H9 (cell line): Measurements from ENCODE around the gene MGMT. TPM values are rescaled to one million over a fixed set of nuclear protein-coding genes. Genes with fewer than 3 reads are reported as not detected.

ENCODE experiments used
- DNase-seq: peaks from one replicate; pipeline ENCODE4 v3.0.0-alpha.2; 2017
- H2AFZ ChIP-seq: one replicate; pipeline ENCODE4 v1.6.1; 2013; ENCODE audit warnings: mild to moderate bottlenecking, low read length, control low read depth, moderate library complexity
- H2AK5ac ChIP-seq: 2 replicates; pipeline ENCODE4 v1.6.1; 2013; ENCODE audit warnings: low read length, control low read depth, mixed read lengths; ENCODE audit not compliant: insufficient read length
- H2BK120ac ChIP-seq: one replicate; pipeline ENCODE4 v1.6.1; 2013; ENCODE audit warnings: low read depth, mild to moderate bottlenecking, low read length, control low read depth, inconsistent platforms; ENCODE audit not compliant: poor library complexity, severe bottlenecking
- H2BK12ac ChIP-seq: 2 replicates; pipeline ENCODE4 v1.6.1; 2013; ENCODE audit warnings: low read length, control low read depth, mixed read lengths, low read depth; ENCODE audit not compliant: insufficient read length
- H2BK15ac ChIP-seq: 2 replicates; pipeline ENCODE4 v1.6.1; 2013; ENCODE audit warnings: low read depth, low read length, control low read depth
- H2BK20ac ChIP-seq: one replicate; pipeline ENCODE4 v1.6.1; 2013; ENCODE audit warnings: low read depth, mild to moderate bottlenecking, low read length, control low read depth, inconsistent platforms; ENCODE audit not compliant: poor library complexity, severe bottlenecking
- H2BK5ac ChIP-seq: 2 replicates; pipeline ENCODE4 v1.6.1; 2013; ENCODE audit warnings: low read length, control low read depth, mixed read lengths; ENCODE audit not compliant: insufficient read length
- H3K14ac ChIP-seq: 2 replicates; pipeline ENCODE4 v1.6.1; 2013; ENCODE audit warnings: low read length, control low read depth; ENCODE audit not compliant: insufficient read depth
- H3K18ac ChIP-seq: 2 replicates; pipeline ENCODE4 v1.6.1; 2013; ENCODE audit warnings: low read depth, mild to moderate bottlenecking, mixed read lengths, low read length, control low read depth; ENCODE audit not compliant: insufficient read length
- H3K23ac ChIP-seq: 2 replicates; pipeline ENCODE4 v1.6.1; 2013; ENCODE audit warnings: low read length, control low read depth, mixed read lengths, low read depth; ENCODE audit not compliant: insufficient read length
- H3K23me2 ChIP-seq: 2 replicates; pipeline ENCODE4 v1.6.1; 2013; ENCODE audit warnings: low read depth, mild to moderate bottlenecking, mixed read lengths, low read length, control low read depth; ENCODE audit not compliant: insufficient read length, poor library complexity, severe bottlenecking
- H3K27ac ChIP-seq: 2 replicates; pipeline ENCODE4 v1.5.1; 2013; ENCODE audit warnings: low read length, control low read depth, mixed read lengths, low read depth; ENCODE audit not compliant: insufficient read length
- H3K27me3 ChIP-seq: 2 replicates; pipeline ENCODE4 v1.6.1; 2013; ENCODE audit warnings: low read length, control low read depth, inconsistent platforms; ENCODE audit not compliant: insufficient read depth
- H3K4ac ChIP-seq: 2 replicates; pipeline ENCODE4 v1.6.1; 2013; ENCODE audit warnings: low read depth, mild to moderate bottlenecking, control low read depth, inconsistent platforms, low read length, moderate library complexity
- H3K4me1 ChIP-seq: 2 replicates; pipeline ENCODE4 v1.6.1; 2013; ENCODE audit warnings: low read length, control low read depth, inconsistent platforms; ENCODE audit not compliant: insufficient read depth
- H3K4me2 ChIP-seq: 2 replicates; pipeline ENCODE4 v1.6.1; 2013; ENCODE audit warnings: low read length, control low read depth, mixed read lengths; ENCODE audit not compliant: insufficient read length, insufficient read depth
- H3K56ac ChIP-seq: 2 replicates; pipeline ENCODE4 v1.6.1; 2013; ENCODE audit warnings: low read depth, mild to moderate bottlenecking, mixed read lengths, low read length, control low read depth; ENCODE audit not compliant: insufficient read length
- H3K79me1 ChIP-seq: 2 replicates; pipeline ENCODE4 v1.6.1; 2013; ENCODE audit warnings: low read depth, mild to moderate bottlenecking, moderate library complexity, low read length, control low read depth, inconsistent platforms; ENCODE audit not compliant: insufficient read depth, poor library complexity, severe bottlenecking
- H3K79me2 ChIP-seq: 2 replicates; pipeline ENCODE4 v1.6.1; 2013; ENCODE audit warnings: low read length, control low read depth, inconsistent platforms; ENCODE audit not compliant: insufficient read depth
- H3K9ac ChIP-seq: 2 replicates; pipeline ENCODE4 v1.6.1; 2013; ENCODE audit warnings: low read length, control low read depth, mixed read lengths; ENCODE audit not compliant: insufficient read length; ENCODE audit errors: extremely low read depth
- H3K9me3 ChIP-seq: one replicate; pipeline ENCODE4 v1.6.1; 2013; ENCODE audit warnings: low read depth, low read length, inconsistent platforms; ENCODE audit not compliant: control insufficient read depth
- H3T11ph ChIP-seq: one replicate; pipeline ENCODE4 v1.6.1; 2013; ENCODE audit warnings: mild to moderate bottlenecking, low read length, control low read depth, inconsistent platforms
- H4K20me1 ChIP-seq: one replicate; pipeline ENCODE4 v1.6.1; 2013; ENCODE audit not compliant: control insufficient read depth, insufficient read length, insufficient read depth
- H4K5ac ChIP-seq: 2 replicates; pipeline ENCODE4 v1.6.1; 2013; ENCODE audit warnings: low read depth, mild to moderate bottlenecking, mixed read lengths, low read length, control low read depth; ENCODE audit not compliant: insufficient read length
- H4K8ac ChIP-seq: replicated peaks from 2 replicates; pipeline ENCODE4 v1.6.1; 2013; ENCODE audit warnings: low read length, control low read depth, mixed read lengths, low read depth; ENCODE audit not compliant: insufficient read length
- H4K91ac ChIP-seq: 2 replicates; pipeline ENCODE4 v1.6.1; 2013; ENCODE audit warnings: low read depth, mild to moderate bottlenecking, moderate library complexity, mixed read lengths, low read length, control low read depth; ENCODE audit not compliant: insufficient read length
- H3K27ac Mint-ChIP-seq, 3 experiments: 2 replicates in 2 of 3; 3 replicates in 1 of 3; pipeline ENCODE4 v1.8.0; 2020 to 2021; ENCODE audit warnings: mixed read lengths in 3 of 3, mild to moderate bottlenecking in 1 of 3, moderate library complexity in 1 of 3
- H3K27me3 Mint-ChIP-seq: 2 replicates; pipeline ENCODE4 v1.8.0; 2021; ENCODE audit warnings: low read depth, mild to moderate bottlenecking, moderate library complexity, mixed read lengths
- H3K36me3 Mint-ChIP-seq, 3 experiments: 2 replicates in 2 of 3; 3 replicates in 1 of 3; pipeline ENCODE4 v1.8.0; 2020 to 2021; ENCODE audit warnings: low read depth in 3 of 3, mixed read lengths in 3 of 3; ENCODE audit not compliant: insufficient read depth in 1 of 3
- H3K4me1 Mint-ChIP-seq, 2 experiments: 2 replicates each; pipeline ENCODE4 v1.8.0; 2020; ENCODE audit warnings: mixed read lengths in 2 of 2
- H3K4me3 Mint-ChIP-seq, 2 experiments: 2 replicates in 1 of 2; 3 replicates in 1 of 2; pipeline ENCODE4 v1.8.0; 2020 to 2021; ENCODE audit warnings: mild to moderate bottlenecking in 2 of 2, mixed read lengths in 2 of 2, moderate library complexity in 1 of 2
- H3K9me3 Mint-ChIP-seq, 2 experiments: 2 replicates in 1 of 2; 3 replicates in 1 of 2; pipeline ENCODE4 v1.8.0; 2020; ENCODE audit warnings: mild to moderate bottlenecking in 2 of 2, mixed read lengths in 2 of 2, moderate library complexity in 1 of 2
- WGBS: extraction: QIAGEN DNeasy Blood & Tissue Kit; methylation state at CpG from one replicate; pipeline ENCODE4 v1.1.7; 2013; ENCODE audit warnings: missing lambda C conversion rate, low lambda C conversion rate, mixed read lengths; ENCODE audit not compliant: insufficient read length; ENCODE audit errors: extremely low coverage; 5-methylcytosine and 5-hydroxymethylcytosine counted together
- total RNA-seq: library from RNA; stranded (reverse); gene quantifications from 2 replicates; pipeline ENCODE4 v1.2.1, GENCODE V29; 2021
- TF ChIP-seq, protein P1 (sequence below): fragments of 200-600 bp; sonication (generic); conservative IDR thresholded peaks from 3 replicates; pipeline ENCODE4 v1.8.0; 2021; ENCODE audit warnings: antibody characterized with exemption, mild to moderate bottlenecking

The MGMT gene
- total RNA-seq, 1 experiment from 2014 or later: 18.4 TPM

- Histone ChIP-seq H2BK15ac (no peak overlapping the region), H3K9ac (no peak overlapping the region), H3K27me3 (no peaks in the 10 kb centered on the region), H3K4me1 (peaks cover 3% of the 10 kb centered on the region; the same call in 1 of the 2 replicates), H3K4ac (no peak overlapping the region), H3K79me1 (no peaks in the 10 kb centered on the region), H4K5ac (no peak overlapping the region), H3K27ac (no peak overlapping the region), H2BK120ac (no peak overlapping the region), H3K9me3 (no peaks in the 10 kb centered on the region), H4K20me1 (no peaks in the 10 kb centered on the region), H3K18ac (no peak overlapping the region), H2AK5ac (no peak overlapping the region), H3K14ac (no peak overlapping the region), H4K8ac (no peak overlapping the region), H3K23ac (no peak overlapping the region), H3K56ac (no peak overlapping the region), H2BK12ac (no peak overlapping the region), H2AFZ (no peak overlapping the region), H3T11ph (no peak overlapping the region), H4K91ac (no peak overlapping the region), H2BK5ac (no peak overlapping the region), H3K79me2 (no peaks in the 10 kb centered on the region), H2BK20ac (no peak overlapping the region), H3K23me2 (no peaks in the 10 kb centered on the region), H3K4me2 (no peak overlapping the region)
- H3K27ac Mint-ChIP-seq: no peak overlapping the region
- peaks cover 0 to 6% (median 5%) of the 10 kb centered on the region in 3 experiments; a peak in 3 of 7 replicates for H3K36me3 Mint-ChIP-seq
- no peaks in the 10 kb centered on the region; a peak in 1 of 5 replicates for H3K9me3 Mint-ChIP-seq
- TF ChIP-seq, protein P1, sequence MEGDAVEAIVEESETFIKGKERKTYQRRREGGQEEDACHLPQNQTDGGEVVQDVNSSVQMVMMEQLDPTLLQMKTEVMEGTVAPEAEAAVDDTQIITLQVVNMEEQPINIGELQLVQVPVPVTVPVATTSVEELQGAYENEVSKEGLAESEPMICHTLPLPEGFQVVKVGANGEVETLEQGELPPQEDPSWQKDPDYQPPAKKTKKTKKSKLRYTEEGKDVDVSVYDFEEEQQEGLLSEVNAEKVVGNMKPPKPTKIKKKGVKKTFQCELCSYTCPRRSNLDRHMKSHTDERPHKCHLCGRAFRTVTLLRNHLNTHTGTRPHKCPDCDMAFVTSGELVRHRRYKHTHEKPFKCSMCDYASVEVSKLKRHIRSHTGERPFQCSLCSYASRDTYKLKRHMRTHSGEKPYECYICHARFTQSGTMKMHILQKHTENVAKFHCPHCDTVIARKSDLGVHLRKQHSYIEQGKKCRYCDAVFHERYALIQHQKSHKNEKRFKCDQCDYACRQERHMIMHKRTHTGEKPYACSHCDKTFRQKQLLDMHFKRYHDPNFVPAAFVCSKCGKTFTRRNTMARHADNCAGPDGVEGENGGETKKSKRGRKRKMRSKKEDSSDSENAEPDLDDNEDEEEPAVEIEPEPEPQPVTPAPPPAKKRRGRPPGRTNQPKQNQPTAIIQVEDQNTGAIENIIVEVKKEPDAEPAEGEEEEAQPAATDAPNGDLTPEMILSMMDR: no peak
- DNase-seq: peak; percentile 10
- peaks cover 26 to 32% of the 10 kb centered on the region in 2 experiments for H3K4me1 Mint-ChIP-seq
- no peak overlapping the region for H3K4me3 Mint-ChIP-seq
- WGBS: no CpG with 5 or more reads among the region's 13 CpGs
- no peaks in the 10 kb centered on the region for H3K27me3 Mint-ChIP-seq
Observed at GRCh38 chr10:129525401-129525801, 58.4 kb downstream of the MGMT start.
